IMR-90 (cell line): ENCODE measurements around the gene SKIC8. TPM values are rescaled to one million over a fixed set of nuclear protein-coding genes. Genes with fewer than 3 reads are reported as not detected.

Experiments used
- ATAC-seq: fragments of 200-7000 bp; cut with Tn5 transposase; 2 replicates; pipeline ENCODE4 v1.9.1; 2020; ENCODE audit warnings: low read depth, mild to moderate bottlenecking, moderate library complexity
- BruUV-seq: library from RNA; stranded (reverse); fragments of 400-500 nt; replicated peaks from 2 replicates; lab custom pipeline; 2021; lab: Mats Ljungman, UMichigan
- CTCF ChIA-PET: fragments of 300-600 bp; formaldehyde crosslinking; extraction: SDS; loops from one replicate; lab custom pipeline; 2021; ENCODE audit warnings: antibody characterized with exemption; lab: Yijun Ruan, JAX
- POLR2A ChIA-PET: fragments of 300-600 bp; sonication (Branson Sonifier 250); formaldehyde crosslinking; loops from one replicate; lab custom pipeline; 2022; ENCODE audit warnings: antibody characterized with exemption; ENCODE audit not compliant: unreplicated experiment; lab: Charles Lee
- DNase-seq: peaks from one replicate; pipeline ENCODE4 v3.0.0; 2013
- H2AFZ ChIP-seq: replicated peaks from 2 replicates; pipeline ENCODE3; 2013; ENCODE audit warnings: low read length, mild to moderate bottlenecking; ENCODE audit not compliant: poor library complexity
- H2AK5ac ChIP-seq: 2 replicates; pipeline ENCODE4 v1.6.1; 2013; ENCODE audit warnings: low read depth, low read length, inconsistent platforms
- H2AK9ac ChIP-seq: replicated peaks from 2 replicates; pipeline ENCODE3; 2013; ENCODE audit warnings: mild to moderate bottlenecking, low read depth, low read length, moderate library complexity; ENCODE audit not compliant: poor library complexity
- H2BK120ac ChIP-seq: 2 replicates; pipeline ENCODE4 v1.6.1; 2013; ENCODE audit warnings: low read depth, low read length, inconsistent platforms
- H2BK15ac ChIP-seq: 3 replicates; pipeline ENCODE4 v1.6.1; 2013; ENCODE audit warnings: low read depth, low read length, inconsistent platforms
- H2BK20ac ChIP-seq: 2 replicates; pipeline ENCODE4 v1.6.1; 2013; ENCODE audit warnings: low read depth, mild to moderate bottlenecking, inconsistent platforms, low read length, moderate library complexity
- H2BK5ac ChIP-seq: 2 replicates; pipeline ENCODE4 v1.6.1; 2013; ENCODE audit warnings: mild to moderate bottlenecking, low read depth, low read length, inconsistent platforms; ENCODE audit not compliant: poor library complexity, severe bottlenecking
- H3K14ac ChIP-seq: replicated peaks from 2 replicates; pipeline ENCODE4 v1.6.1; 2013; ENCODE audit warnings: low read depth, low read length, inconsistent platforms
- H3K18ac ChIP-seq: 2 replicates; pipeline ENCODE4 v1.6.1; 2013; ENCODE audit warnings: low read depth, low read length, control low read depth
- H3K23ac ChIP-seq: 2 replicates; pipeline ENCODE4 v1.6.1; 2013; ENCODE audit warnings: low read depth, low read length, inconsistent platforms
- H3K27ac ChIP-seq: 2 replicates; pipeline ENCODE4 v1.5.1; 2013; ENCODE audit warnings: mild to moderate bottlenecking, control low read depth, low read length; ENCODE audit not compliant: insufficient read depth
- H3K27me3 ChIP-seq: 2 replicates; pipeline ENCODE4 v1.6.1; 2013; ENCODE audit warnings: low read length; ENCODE audit not compliant: control insufficient read depth, insufficient read depth
- H3K36me3 ChIP-seq: 2 replicates; pipeline ENCODE4 v1.6.1; 2013; ENCODE audit warnings: low read length, mixed read lengths; ENCODE audit not compliant: control insufficient read depth, insufficient read depth
- H3K4ac ChIP-seq: 2 replicates; pipeline ENCODE4 v1.6.1; 2013; ENCODE audit warnings: low read depth, low read length, inconsistent platforms
- H3K4me1 ChIP-seq: 2 replicates; pipeline ENCODE4 v1.6.1; 2013; ENCODE audit warnings: low read length, mixed read lengths; ENCODE audit not compliant: control insufficient read depth, insufficient read depth
- H3K4me2 ChIP-seq: 2 replicates; pipeline ENCODE4 v1.6.1; 2013; ENCODE audit warnings: low read depth, mild to moderate bottlenecking, control low read depth, low read length, moderate library complexity
- H3K4me3 ChIP-seq: 2 replicates; pipeline ENCODE4 v1.5.1; 2013; ENCODE audit warnings: low read depth, mild to moderate bottlenecking, control low read depth, low read length, moderate library complexity; ENCODE audit not compliant: insufficient read depth
- H3K56ac ChIP-seq: 2 replicates; pipeline ENCODE4 v1.6.1; 2013; ENCODE audit warnings: low read length, inconsistent platforms; ENCODE audit not compliant: insufficient read depth; ENCODE audit errors: extremely low read depth
- H3K79me1 ChIP-seq, 2 experiments: 2 replicates each; pipeline ENCODE4 v1.6.1; 2013; ENCODE audit warnings: low read length in 2 of 2, inconsistent platforms in 1 of 2, low read depth in 1 of 2
- H3K9ac ChIP-seq: 2 replicates; pipeline ENCODE4 v1.6.1; 2013; ENCODE audit warnings: low read depth, low read length, control low read depth
- H3K9me1 ChIP-seq: 2 replicates; pipeline ENCODE4 v1.6.1; 2013; ENCODE audit warnings: low read length, inconsistent platforms; ENCODE audit not compliant: insufficient read depth
- H3K9me3 ChIP-seq: 2 replicates; pipeline ENCODE4 v1.6.1; 2013; ENCODE audit warnings: low read length; ENCODE audit not compliant: control insufficient read depth, insufficient read depth
- H4K20me1 ChIP-seq: 2 replicates; pipeline ENCODE4 v1.6.1; 2013; ENCODE audit warnings: low read length, inconsistent platforms; ENCODE audit not compliant: insufficient read depth
- H4K5ac ChIP-seq: 2 replicates; pipeline ENCODE4 v1.6.1; 2013; ENCODE audit warnings: mild to moderate bottlenecking, low read depth, low read length, control low read depth
- H4K8ac ChIP-seq, 2 experiments: 2 replicates each; pipeline ENCODE4 v1.6.1; 2013; ENCODE audit warnings: low read depth in 2 of 2, low read length in 2 of 2, control low read depth in 1 of 2, inconsistent platforms in 1 of 2
- H4K91ac ChIP-seq: 2 replicates; pipeline ENCODE4 v1.6.1; 2013; ENCODE audit warnings: low read depth, low read length, inconsistent platforms; ENCODE audit not compliant: insufficient read depth
- BHLHE40 ChIP-seq: fragments of 150-350 bp; IDR thresholded peaks from 2 replicates; pipeline ENCODE4 v1.6.1; 2016; ENCODE audit warnings: mild to moderate bottlenecking, low read depth, low read length
- CEBPB ChIP-seq: IDR thresholded peaks from 2 replicates; pipeline ENCODE4 v1.6.1; 2012; ENCODE audit warnings: low read depth, low read length, improper control_type of control experiment
- CHD1 ChIP-seq: IDR thresholded peaks from 2 replicates; pipeline ENCODE4 v1.6.1; 2012; ENCODE audit warnings: low read depth, low read length, improper control_type of control experiment
- FOS ChIP-seq: fragments of 150-350 bp; IDR thresholded peaks from 2 replicates; pipeline ENCODE4 v1.6.1; 2016; ENCODE audit warnings: low read depth, low read length
- MAFK ChIP-seq: IDR thresholded peaks from 2 replicates; pipeline ENCODE4 v1.6.1; 2012; ENCODE audit warnings: low read depth, low read length, improper control_type of control experiment
- MAZ ChIP-seq: IDR thresholded peaks from 2 replicates; pipeline ENCODE4 v1.6.1; 2012; ENCODE audit warnings: low read depth, mild to moderate bottlenecking, low read length, improper control_type of control experiment, moderate library complexity, borderline replicate concordance
- MXI1 ChIP-seq: IDR thresholded peaks from 2 replicates; pipeline ENCODE4 v1.6.1; 2012; ENCODE audit warnings: low read depth, mild to moderate bottlenecking, low read length, moderate library complexity, borderline replicate concordance
- NFE2L2 ChIP-seq: fragments of 150-350 bp; IDR thresholded peaks from 2 replicates; pipeline ENCODE4 v1.6.1; 2016; ENCODE audit warnings: low read depth, mild to moderate bottlenecking, low read length
- POLR2A ChIP-seq: IDR thresholded peaks from 2 replicates; pipeline ENCODE4 v1.6.1; 2012; ENCODE audit warnings: mild to moderate bottlenecking, low read depth, low read length
- RAD21 ChIP-seq: IDR thresholded peaks from 2 replicates; pipeline ENCODE4 v1.6.1; 2012; ENCODE audit warnings: low read length, improper control_type of control experiment
- RCOR1 ChIP-seq: IDR thresholded peaks from 2 replicates; pipeline ENCODE4 v1.6.1; 2012; ENCODE audit warnings: mild to moderate bottlenecking, low read length, improper control_type of control experiment; ENCODE audit not compliant: insufficient replicate concordance
- RFX5 ChIP-seq: IDR thresholded peaks from 2 replicates; pipeline ENCODE4 v1.8.0; 2012; ENCODE audit warnings: low read depth, mild to moderate bottlenecking, low read length, moderate library complexity
- SMC3 ChIP-seq: fragments of 150-350 bp; IDR thresholded peaks from 2 replicates; pipeline ENCODE4 v1.6.1; 2016; ENCODE audit warnings: low read depth, mild to moderate bottlenecking, antibody characterized with exemption, low read length, moderate library complexity
- USF2 ChIP-seq: fragments of 150-350 bp; IDR thresholded peaks from 2 replicates; pipeline ENCODE4 v1.6.1; 2017; ENCODE audit warnings: mild to moderate bottlenecking, antibody characterized with exemption, low read length, low read depth
- WGBS, 2 experiments: methylation state at CpG; one replicate each; pipeline versions ENCODE4 v1.1.5 to v1.1.7; 2013; ENCODE audit warnings: missing lambda C conversion rate in 2 of 2; ENCODE audit not compliant: insufficient read length in 1 of 2; ENCODE audit errors: extremely low coverage in 2 of 2; 5-methylcytosine and 5-hydroxymethylcytosine counted together
- dilution Hi-C: fragments of 300-500 bp; cut with HindIII; formaldehyde crosslinking; loops from one replicate; pipeline ENCODE4 v1.14.3; 2018; ENCODE audit warnings: low sequenced_read_pairs; ENCODE audit not compliant: unreplicated experiment
- in situ Hi-C: fragments of 300-500 bp; cut with MboI; formaldehyde crosslinking; loops from 3 replicates; pipeline ENCODE4 v1.14.3; 2019; ENCODE audit warnings: low sequenced_read_pairs, inconsistent platforms, mixed read lengths
- intact Hi-C: fragments of 100-400 bp; cut with micrococcal nuclease; formaldehyde crosslinking; loops from 2 replicates; pipeline ENCODE4 v1.10.0; 2022
- polyA plus RNA-seq, 3 experiments: library from polyadenylated mRNA; depleted of rRNA; stranded (reverse); fragments of >200 nt; gene quantifications; 2 replicates each; pipeline ENCODE4 v1.2.3, GENCODE V29; 2012; ENCODE audit warnings: low replicate concordance in 1 of 3
- total RNA-seq: library from RNA; depleted of rRNA; stranded (reverse); fragments of >200 nt; gene quantifications from 2 replicates; pipeline ENCODE4 v1.2.3, GENCODE V29; 2012
- TF ChIP-seq, protein P1 (sequence below): conservative IDR thresholded peaks from 2 replicates; pipeline ENCODE4 v1.5.1; 2012; ENCODE audit warnings: mild to moderate bottlenecking, low read depth, low read length, improper control_type of control experiment
- TF ChIP-seq, protein P2 (sequence below): fragments of 150-350 bp; IDR thresholded peaks from 2 replicates; pipeline ENCODE4 v1.6.1; 2016; ENCODE audit warnings: low read depth, mild to moderate bottlenecking, low read length, moderate library complexity, borderline replicate concordance

Gene SKIC8
- total and polyA plus RNA-seq, 2 of the 4 experiments (the other 2 are of a cell fraction), result 72.2 to 124 TPM

- Histone ChIP-seq H3K4me2 (no peak overlapping the region), H3K14ac (no peak overlapping the region), H3K27me3 (no peaks in the 10 kb centered on the region), H2AK9ac (no peak overlapping the region), H3K9ac (no peak overlapping the region), H2BK120ac (no peak overlapping the region), H3K9me1 (peaks cover 20% of the 10 kb centered on the region), H3K4me3 (no peak overlapping the region), H4K8ac (no peak overlapping the region), H3K79me1 (peaks cover 1 to 6% of the 10 kb centered on the region in 2 experiments; a peak in 1 of 4 replicates), H3K23ac (no peak overlapping the region), H2BK5ac (peak overlapping the region; percentile 21), H2AK5ac (no peak overlapping the region), H4K5ac (no peak overlapping the region), H4K91ac (no peak overlapping the region), H2BK20ac (no peak overlapping the region), H4K20me1 (no peaks in the 10 kb centered on the region; the same call in 1 of the 2 replicates), H3K4me1 (peaks cover 17% of the 10 kb centered on the region), H3K4ac (no peak overlapping the region), H3K9me3 (no peaks in the 10 kb centered on the region), H3K56ac (no peak overlapping the region), H3K27ac (no peak overlapping the region), H2AFZ (no peak overlapping the region), H3K36me3 (peaks cover 26% of the 10 kb centered on the region), H2BK15ac (no peak overlapping the region), H3K18ac (no peak overlapping the region)
- peak; percentile 80 for DNase-seq
- WGBS, 2 experiments, result 50% methylated on average over 1 of the region's 2 CpGs; no CpG with 5 or more reads in 1 of the 2 experiments
- dilution Hi-C loops, result no loop called here
- peak; percentile 50 for ATAC-seq
- ChIA-PET POLR2A (interaction anchor here (0.6 to 0.7 kb wide), 2 partner anchors 17 to 1648 kb away, joined by 4 to 7 read pairs; partner anchors contain the start of gene SKIC8), CTCF (interaction anchor here (0.8 kb wide), 1 partner anchor 16 kb away, joined by 3 read pairs; no protein-coding TSS in a partner anchor)
- TF ChIP-seq MXI1 (no peak), CEBPB (no peak), RAD21 (no peak), NFE2L2 (no peak), RCOR1 (no peak), POLR2A (no peak), SMC3 (no peak), BHLHE40 (no peak), CHD1 (no peak), RFX5 (no peak), USF2 (no peak), MAZ (no peak), FOS (no peak), MAFK (no peak)
- TF ChIP-seq, protein P1, sequence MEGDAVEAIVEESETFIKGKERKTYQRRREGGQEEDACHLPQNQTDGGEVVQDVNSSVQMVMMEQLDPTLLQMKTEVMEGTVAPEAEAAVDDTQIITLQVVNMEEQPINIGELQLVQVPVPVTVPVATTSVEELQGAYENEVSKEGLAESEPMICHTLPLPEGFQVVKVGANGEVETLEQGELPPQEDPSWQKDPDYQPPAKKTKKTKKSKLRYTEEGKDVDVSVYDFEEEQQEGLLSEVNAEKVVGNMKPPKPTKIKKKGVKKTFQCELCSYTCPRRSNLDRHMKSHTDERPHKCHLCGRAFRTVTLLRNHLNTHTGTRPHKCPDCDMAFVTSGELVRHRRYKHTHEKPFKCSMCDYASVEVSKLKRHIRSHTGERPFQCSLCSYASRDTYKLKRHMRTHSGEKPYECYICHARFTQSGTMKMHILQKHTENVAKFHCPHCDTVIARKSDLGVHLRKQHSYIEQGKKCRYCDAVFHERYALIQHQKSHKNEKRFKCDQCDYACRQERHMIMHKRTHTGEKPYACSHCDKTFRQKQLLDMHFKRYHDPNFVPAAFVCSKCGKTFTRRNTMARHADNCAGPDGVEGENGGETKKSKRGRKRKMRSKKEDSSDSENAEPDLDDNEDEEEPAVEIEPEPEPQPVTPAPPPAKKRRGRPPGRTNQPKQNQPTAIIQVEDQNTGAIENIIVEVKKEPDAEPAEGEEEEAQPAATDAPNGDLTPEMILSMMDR, result no peak
- TF ChIP-seq, protein P2, sequence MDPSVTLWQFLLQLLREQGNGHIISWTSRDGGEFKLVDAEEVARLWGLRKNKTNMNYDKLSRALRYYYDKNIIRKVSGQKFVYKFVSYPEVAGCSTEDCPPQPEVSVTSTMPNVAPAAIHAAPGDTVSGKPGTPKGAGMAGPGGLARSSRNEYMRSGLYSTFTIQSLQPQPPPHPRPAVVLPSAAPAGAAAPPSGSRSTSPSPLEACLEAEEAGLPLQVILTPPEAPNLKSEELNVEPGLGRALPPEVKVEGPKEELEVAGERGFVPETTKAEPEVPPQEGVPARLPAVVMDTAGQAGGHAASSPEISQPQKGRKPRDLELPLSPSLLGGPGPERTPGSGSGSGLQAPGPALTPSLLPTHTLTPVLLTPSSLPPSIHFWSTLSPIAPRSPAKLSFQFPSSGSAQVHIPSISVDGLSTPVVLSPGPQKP, result no peak
- BruUV-seq, result no TSS peak
- intact Hi-C loops, result no loop called here
- in situ Hi-C loops, result no loop called here
These were observed 17.1 kb downstream of the SKIC8 start for GRCh38 chr15:78282324-78282723.
